ENCODE results near the gene NELL1. TPM values are rescaled to one million over a fixed set of nuclear protein-coding genes. Genes with fewer than 3 reads are reported as not detected.
A peak's percentile ranks its signal among the peaks of the same experiment; 100 is the strongest.

Gene NELL1
- total and polyA plus RNA-seq, 2 experiments from 2014 or later = not detected

- H3K9ac ChIP-seq = no peak overlapping the region
- 18 to 29% methylated on average over 3 of the region's 3 CpGs for WGBS, 2 experiments (ENCODE audit: low coverage in 1 of 2, low lambda C conversion rate in 2 of 2, missing lambda C conversion rate in 2 of 2)
- no peaks in the 10 kb centered on the region for H3K36me3 ChIP-seq (ENCODE audit: low read depth)
- H3K27ac ChIP-seq = no peak overlapping the region
- no peaks in the 10 kb centered on the region for H3K4me1 ChIP-seq (ENCODE audit: insufficient read depth)
- no peaks in the 10 kb centered on the region for H3K27me3 ChIP-seq (replicated peaks; ENCODE audit: insufficient read depth)
- H3K4me3 ChIP-seq = no peak overlapping the region
- H3F3A ChIP-seq (ENCODE audit: insufficient read depth) = no peaks in the 10 kb centered on the region
- H3K79me2 ChIP-seq (ENCODE audit: insufficient read depth) = no peaks in the 10 kb centered on the region
- no peaks in the 10 kb centered on the region for H4K20me1 ChIP-seq (ENCODE audit: insufficient read depth)
- no peak for DNase-seq
- in situ Hi-C loops (cut with MboI) = no loop called here
- H3K9me3 ChIP-seq (ENCODE audit: low read depth) = no peaks in the 10 kb centered on the region
- H3K9me2 ChIP-seq (ENCODE audit: insufficient read depth) = no peaks in the 10 kb centered on the region
- no peak overlapping the region for H2AFZ ChIP-seq
- TF ChIP-seq EZH2phosphoT487 (IDR thresholded peaks at IDR 0.05; ENCODE audit: insufficient read depth, low read depth) (no peak), EZH2 (IDR thresholded peaks at IDR 0.05; ENCODE audit: insufficient read depth, poor library complexity, severe bottlenecking) (no peak)
- H3K4me2 ChIP-seq (ENCODE audit: unreplicated experiment) = no peak overlapping the region
These were observed 7.9 kb upstream of the NELL1 start for GRCh38 chr11:20661445-20661844.

DNA sequence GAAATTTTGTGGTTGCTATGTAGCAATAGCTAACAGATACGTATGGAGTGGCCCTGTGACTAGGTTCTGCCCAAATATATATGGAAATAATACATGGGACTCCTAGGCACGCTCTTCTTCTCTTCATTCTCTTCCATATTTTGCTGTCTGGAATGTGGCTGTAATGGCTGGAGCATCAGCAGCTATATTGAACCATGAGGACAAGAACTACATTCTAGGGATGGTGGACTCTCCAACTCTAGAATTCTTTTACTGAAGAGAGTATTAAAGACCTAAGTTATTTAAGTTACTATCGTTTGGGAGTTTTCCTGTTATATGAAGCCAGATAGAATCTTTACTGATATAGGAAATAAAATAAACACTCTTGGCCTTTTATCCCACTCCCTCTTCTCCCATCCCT lies 7.5 kb upstream of the NELL1 start:
- TF ChIP-seq EZH2phosphoT487 (IDR thresholded peaks at IDR 0.05; ENCODE audit: insufficient read depth, low read depth) (no peak), EZH2 (IDR thresholded peaks at IDR 0.05; ENCODE audit: insufficient read depth, poor library complexity, severe bottlenecking) (no peak)
- no peak overlapping the region for H3K4me3 ChIP-seq
- H3K9me2 ChIP-seq (ENCODE audit: insufficient read depth) = no peaks in the 10 kb centered on the region
- H3K36me3 ChIP-seq (ENCODE audit: low read depth) = no peaks in the 10 kb centered on the region
- H3K79me2 ChIP-seq (ENCODE audit: insufficient read depth) = no peaks in the 10 kb centered on the region
- no peaks in the 10 kb centered on the region for H3K4me1 ChIP-seq (ENCODE audit: insufficient read depth)
- no peaks in the 10 kb centered on the region for H4K20me1 ChIP-seq (ENCODE audit: insufficient read depth)
- no peak overlapping the region for H2AFZ ChIP-seq
- no peak for DNase-seq
- no peak overlapping the region for H3K27ac ChIP-seq
- 0 out of 2 replicates have a peak, but pooled peaks cover 2% of the 10 kb centered on the region for H3K27me3 ChIP-seq (replicated peaks; ENCODE audit: insufficient read depth)
- in situ Hi-C loops (cut with MboI) = no loop called here
- H3K4me2 ChIP-seq (ENCODE audit: unreplicated experiment) = no peak overlapping the region
- H3K9me3 ChIP-seq (ENCODE audit: low read depth) = no peaks in the 10 kb centered on the region
- no peak overlapping the region for H3K9ac ChIP-seq
- H3F3A ChIP-seq (ENCODE audit: insufficient read depth) = no peaks in the 10 kb centered on the region
- WGBS, 2 experiments (ENCODE audit: low coverage in 1 of 2, low lambda C conversion rate in 2 of 2, missing lambda C conversion rate in 2 of 2) = 28 to 32% methylated on average over 3 of the region's 3 CpGs

GRCh38 chr11:20668131-20668809 lies 1.1 kb upstream of the NELL1 start:
- Histone ChIP-seq H3K9me3 (ENCODE audit: low read depth) (no peaks in the 10 kb centered on the region), H3K4me1 (ENCODE audit: insufficient read depth) (no peaks in the 10 kb centered on the region), H3K27ac (no peak overlapping the region), H2AFZ (no peak overlapping the region), H3K27me3 (replicated peaks; ENCODE audit: insufficient read depth) (peaks cover 45% of the 10 kb centered on the region), H3K9ac (no peak overlapping the region), H3F3A (ENCODE audit: insufficient read depth) (no peaks in the 10 kb centered on the region), H3K79me2 (ENCODE audit: insufficient read depth) (no peaks in the 10 kb centered on the region), H3K9me2 (ENCODE audit: insufficient read depth) (no peaks in the 10 kb centered on the region), H3K36me3 (ENCODE audit: low read depth) (no peaks in the 10 kb centered on the region), H3K4me2 (ENCODE audit: unreplicated experiment) (no peak overlapping the region), H4K20me1 (ENCODE audit: insufficient read depth) (no peaks in the 10 kb centered on the region), H3K4me3 (no peak overlapping the region)
- 24 to 26% methylated on average over 10 of the region's 10 CpGs for whole genome bisulfite sequencing, 2 experiments (ENCODE audit: low coverage in 1 of 2, low lambda C conversion rate in 2 of 2, missing lambda C conversion rate in 2 of 2)
- in situ Hi-C loops (cut with MboI) = no loop called here
- DNase-seq = no peak
- TF ChIP-seq EZH2phosphoT487 (IDR thresholded peaks at IDR 0.05; ENCODE audit: insufficient read depth, low read depth) = no peak
- TF ChIP-seq EZH2 (IDR thresholded peaks at IDR 0.05; ENCODE audit: insufficient read depth, poor library complexity, severe bottlenecking) = no peak

- H3K36me3 ChIP-seq (ENCODE audit: low read depth) = no peaks in the 10 kb centered on the region
- H2AFZ ChIP-seq = no peak overlapping the region
- no peaks in the 10 kb centered on the region for H3K79me2 ChIP-seq (ENCODE audit: insufficient read depth)
- H3K9ac ChIP-seq = no peak overlapping the region
- no peak overlapping the region for H3K4me2 ChIP-seq (ENCODE audit: unreplicated experiment)
- no peaks in the 10 kb centered on the region for H3K9me2 ChIP-seq (ENCODE audit: insufficient read depth)
- H3K4me1 ChIP-seq (ENCODE audit: insufficient read depth) = no peaks in the 10 kb centered on the region
- H3F3A ChIP-seq (ENCODE audit: insufficient read depth) = no peaks in the 10 kb centered on the region
- H3K9me3 ChIP-seq (ENCODE audit: low read depth) = no peaks in the 10 kb centered on the region
- TF ChIP-seq EZH2phosphoT487 (IDR thresholded peaks at IDR 0.05; ENCODE audit: insufficient read depth, low read depth) = no peak
- TF ChIP-seq EZH2 (IDR thresholded peaks at IDR 0.05; ENCODE audit: insufficient read depth, poor library complexity, severe bottlenecking) = peak; percentile 36
- peaks cover 45% of the 10 kb centered on the region for H3K27me3 ChIP-seq (replicated peaks; ENCODE audit: insufficient read depth)
- WGBS, 2 experiments (ENCODE audit: low coverage in 1 of 2, low lambda C conversion rate in 2 of 2, missing lambda C conversion rate in 2 of 2) = 1 to 6% methylated on average over 50 to 60 of the region's 60 CpGs
- no peaks in the 10 kb centered on the region for H4K20me1 ChIP-seq (ENCODE audit: insufficient read depth)
- H3K27ac ChIP-seq = no peak overlapping the region
- DNase-seq = no peak
- in situ Hi-C loops (cut with MboI) = no loop called here
- no peak overlapping the region for H3K4me3 ChIP-seq
These were observed 666 bp downstream of the NELL1 start for GRCh38 chr11:20669820-20670684.
